PC-9 (cell line): ENCODE measurements around the gene ANKS1B. TPM values are rescaled to one million over a fixed set of nuclear protein-coding genes. Genes with fewer than 3 reads are reported as not detected.

Experiments used
- BruUV-seq: library from RNA; stranded (reverse); fragments of 400-500 nt; replicated peaks from 2 replicates; lab custom pipeline; 2021; lab: Mats Ljungman, UMichigan
- CTCF ChIA-PET: fragments of 300-600 bp; sonication (Branson Sonifier 250); formaldehyde crosslinking; loops from one replicate; lab custom pipeline; 2022; ENCODE audit warnings: antibody characterized with exemption; lab: Charles Lee
- POLR2A ChIA-PET: fragments of 300-600 bp; sonication (Branson Sonifier 250); formaldehyde crosslinking; loops from one replicate; lab custom pipeline; 2022; ENCODE audit warnings: antibody characterized with exemption; ENCODE audit not compliant: unreplicated experiment; lab: Charles Lee
- DNase-seq, 2 experiments: peaks; one replicate each; pipeline versions ENCODE4 v3.0.0 to v3.0.0-alpha.2; 2015 to 2022; ENCODE audit warnings: mixed read lengths in 1 of 2
- H2AFZ ChIP-seq: fragments of 200-600 bp; sonication (generic); 2 replicates; pipeline ENCODE4 v1.8.1; 2017; ENCODE audit warnings: antibody characterized with exemption
- H3F3A ChIP-seq: fragments of 200-600 bp; sonication (generic); 2 replicates; pipeline ENCODE4 v1.8.1; 2017; ENCODE audit warnings: antibody characterized with exemption, mild to moderate bottlenecking, low read depth; ENCODE audit not compliant: insufficient read depth
- H3K27ac ChIP-seq: fragments of 200-600 bp; sonication (generic); 2 replicates; pipeline ENCODE4 v1.6.1; 2016; ENCODE audit warnings: mixed run types
- H3K27me3 ChIP-seq: fragments of 200-600 bp; sonication (generic); 2 replicates; pipeline ENCODE4 v1.6.1; 2016; ENCODE audit warnings: low read depth, mixed run types; ENCODE audit not compliant: insufficient read depth
- H3K36me3 ChIP-seq: fragments of 200-600 bp; sonication (generic); 2 replicates; pipeline ENCODE4 v1.6.1; 2016; ENCODE audit warnings: low read depth, mixed run types
- H3K4me1 ChIP-seq: fragments of 200-600 bp; sonication (generic); replicated peaks from 2 replicates; pipeline ENCODE4 v1.6.1; 2016; ENCODE audit warnings: mixed run types; ENCODE audit not compliant: insufficient read depth
- H3K4me2 ChIP-seq: fragments of 200-600 bp; sonication (generic); 2 replicates; pipeline ENCODE4 v1.6.1; 2017; ENCODE audit warnings: mixed run types
- H3K4me3 ChIP-seq: fragments of 200-600 bp; sonication (generic); 2 replicates; pipeline ENCODE4 v1.6.1; 2016; ENCODE audit warnings: mixed run types
- H3K79me2 ChIP-seq: fragments of 200-600 bp; sonication (generic); 2 replicates; pipeline ENCODE4 v1.6.1; 2017; ENCODE audit warnings: low read depth, mixed run types
- H3K9me2 ChIP-seq: fragments of 200-600 bp; sonication (generic); 2 replicates; pipeline ENCODE4 v1.8.1; 2017; ENCODE audit warnings: mild to moderate bottlenecking; ENCODE audit not compliant: insufficient read depth
- H3K9me3 ChIP-seq: fragments of 200-600 bp; sonication (generic); 2 replicates; pipeline ENCODE4 v1.8.1; 2016; ENCODE audit warnings: low read depth; ENCODE audit not compliant: insufficient read depth
- H4K20me1 ChIP-seq: fragments of 200-600 bp; sonication (generic); 2 replicates; pipeline ENCODE4 v1.8.1; 2017; ENCODE audit not compliant: insufficient read depth
- CTCF ChIP-seq: fragments of 200-600 bp; sonication (generic); conservative IDR thresholded peaks from 2 replicates; pipeline ENCODE4 v1.6.1; 2017; ENCODE audit warnings: mixed run types, antibody characterized with exemption, mild to moderate bottlenecking, moderate library complexity
- EZH2 ChIP-seq: fragments of 200-600 bp; sonication (generic); IDR thresholded peaks from 2 replicates; pipeline ENCODE4 v1.8.0; 2017; ENCODE audit warnings: antibody characterized with exemption, low read depth
- intact Hi-C: fragments of 100-400 bp; cut with micrococcal nuclease; formaldehyde crosslinking; loops from one replicate; pipeline ENCODE4 v1.10.0; 2022; ENCODE audit not compliant: unreplicated experiment
- total RNA-seq: library from RNA; stranded (reverse); gene quantifications from 2 replicates; pipeline ENCODE4 v1.2.3, GENCODE V29; 2021

The ANKS1B gene
- total RNA-seq, 1 experiment from 2014 or later, result not detected

GRCh38 chr12:99935608-99936007 is 49.1 kb downstream of the ANKS1B start:
- no TSS peak for BruUV-seq
- CTCF ChIA-PET, result no interaction called here

DNA sequence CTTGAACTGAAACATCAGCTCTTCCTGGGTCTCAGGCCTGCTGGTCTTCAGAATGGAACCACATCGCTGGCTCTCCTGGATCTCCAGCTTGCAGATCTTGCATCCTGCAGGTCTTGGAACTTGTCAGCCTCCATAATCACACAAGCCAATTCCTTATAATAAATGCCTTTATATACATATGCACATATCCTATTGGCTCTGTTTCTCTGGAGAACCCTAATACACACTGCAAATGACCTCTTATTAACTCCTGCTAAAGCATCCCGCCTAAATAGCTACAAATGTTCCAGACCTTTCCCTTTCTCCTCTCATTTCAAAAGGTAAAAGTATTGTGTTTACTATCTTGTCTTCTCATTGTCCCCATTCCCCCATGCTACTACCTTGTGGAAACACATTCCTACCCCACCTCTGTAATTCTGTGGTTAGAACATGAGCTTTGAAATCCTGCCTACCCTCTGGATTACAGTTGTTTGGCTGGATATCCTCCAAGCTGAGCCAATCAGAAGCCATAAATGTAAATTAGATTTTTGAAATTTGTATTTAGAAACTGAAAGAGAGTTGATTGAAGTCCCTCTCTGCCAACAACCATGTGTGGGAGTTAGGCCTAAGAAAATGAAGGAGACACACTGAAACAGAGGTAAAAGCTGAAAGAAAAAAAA is 58.1 kb downstream of the ANKS1B start:
- Histone ChIP-seq H3K4me2 (no peak overlapping the region), H3K36me3 (no peaks in the 10 kb centered on the region), H3F3A (no peaks in the 10 kb centered on the region), H3K9me3 (no peaks in the 10 kb centered on the region), H2AFZ (no peak overlapping the region), H3K79me2 (no peaks in the 10 kb centered on the region), H3K27me3 (no peaks in the 10 kb centered on the region), H3K27ac (no peak overlapping the region), H4K20me1 (no peaks in the 10 kb centered on the region), H3K4me3 (no peak overlapping the region), H3K4me1 (no peaks in the 10 kb centered on the region), H3K9me2 (no peaks in the 10 kb centered on the region)
- BruUV-seq, result no TSS peak
- ChIA-PET POLR2A (no interaction called here), CTCF (no interaction called here)
- intact Hi-C loops, result no loop called here
- no peak for DNase-seq
- TF ChIP-seq CTCF (no peak), EZH2 (no peak)

More at GRCh38 chr12:99935608-99936007, 49.1 kb downstream of the ANKS1B start:
- H3K9me2 ChIP-seq, result no peaks in the 10 kb centered on the region
- TF ChIP-seq CTCF, result no peak
- no peak for TF ChIP-seq EZH2
- no peak overlapping the region for H3K27ac ChIP-seq
- no peaks in the 10 kb centered on the region for H3F3A ChIP-seq
- intact Hi-C loops, result no loop called here
- no peak overlapping the region for H3K4me2 ChIP-seq
- no peaks in the 10 kb centered on the region for H3K79me2 ChIP-seq
- H3K36me3 ChIP-seq, result no peaks in the 10 kb centered on the region
- H4K20me1 ChIP-seq, result no peaks in the 10 kb centered on the region
- no peak overlapping the region for H2AFZ ChIP-seq
- no peak overlapping the region for H3K4me3 ChIP-seq
- H3K27me3 ChIP-seq, result peaks cover 27% of the 10 kb centered on the region
- H3K4me1 ChIP-seq, result no peaks in the 10 kb centered on the region
- DNase-seq, result no peak
- H3K9me3 ChIP-seq, result no peaks in the 10 kb centered on the region
- POLR2A ChIA-PET, result no interaction called here

DNA sequence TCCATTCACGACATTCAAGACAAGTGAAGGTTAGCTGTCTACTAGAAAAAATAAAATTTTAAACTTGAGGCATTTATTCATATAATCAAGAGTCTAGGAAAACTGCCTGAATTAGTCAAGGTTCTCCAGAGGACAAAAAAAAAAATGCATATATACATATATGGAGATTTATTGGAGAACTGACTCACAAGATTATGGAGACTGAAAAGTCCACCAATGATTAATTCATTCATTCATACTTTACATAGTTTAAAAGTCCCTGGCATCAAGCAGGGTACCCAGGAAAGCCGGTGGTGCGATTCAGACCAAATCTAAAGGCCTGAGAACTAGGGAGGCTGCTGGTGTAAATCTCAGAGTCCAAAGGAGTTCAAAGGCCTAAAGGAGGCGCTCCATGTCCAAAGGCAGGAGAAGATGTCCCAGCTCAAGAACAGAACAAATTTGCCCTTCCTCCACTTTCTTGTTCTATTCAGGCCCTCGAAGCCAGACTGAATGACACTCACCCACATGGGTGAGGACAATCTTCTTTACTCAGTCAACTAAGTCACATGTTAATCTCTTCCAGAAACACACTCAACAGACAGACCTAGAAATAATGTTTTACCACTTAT is 64.3 kb downstream of the ANKS1B start:
- no TSS peak for BruUV-seq
- Histone ChIP-seq H3K9me2 (no peaks in the 10 kb centered on the region), H3K27ac (no peak overlapping the region), H3F3A (no peaks in the 10 kb centered on the region), H3K27me3 (no peaks in the 10 kb centered on the region), H2AFZ (no peak overlapping the region), H3K79me2 (no peaks in the 10 kb centered on the region), H3K4me2 (no peak overlapping the region), H3K9me3 (no peaks in the 10 kb centered on the region), H4K20me1 (no peaks in the 10 kb centered on the region), H3K4me3 (no peak overlapping the region), H3K36me3 (no peaks in the 10 kb centered on the region), H3K4me1 (no peaks in the 10 kb centered on the region)
- intact Hi-C loops, result no loop called here
- ChIA-PET CTCF (no interaction called here), POLR2A (no interaction called here)
- TF ChIP-seq EZH2, result no peak
- TF ChIP-seq CTCF, result no peak
- no peak for DNase-seq
